GM21529 (cell line): ENCODE results near the gene HOTAIR.

Experiments
- ATAC-seq: cut with Tn5 transposase; IDR thresholded peaks from one replicate; pipeline ENCODE4 v1.9.1; 2021; ENCODE audit not compliant: unreplicated experiment

HOTAIR gene

GRCh38 chr12:53974084-53975063 is at the start of gene HOTAIR:
HOTAIR (minus strand) TSS chr12:53974954.
- ATAC-seq = no peak

GRCh38 chr12:54024127-54024526 is 49.4 kb upstream of the HOTAIR start:
- no peak for ATAC-seq

- no peak for ATAC-seq
Observed at GRCh38 chr12:54022960-54023884, 48.5 kb upstream of the HOTAIR start.

GRCh38 chr12:54021432-54022013 is 46.8 kb upstream of the HOTAIR start:
- ATAC-seq = no peak

GRCh38 chr12:54020591-54021405 is 46.0 kb upstream of the HOTAIR start:
- no peak for ATAC-seq

- ATAC-seq = no peak
Observed at GRCh38 chr12:54019924-54020590, 45.3 kb upstream of the HOTAIR start.

GRCh38 chr12:54019091-54019811 is 44.5 kb upstream of the HOTAIR start:
- ATAC-seq = no peak

GRCh38 chr12:54018468-54018984 is 43.8 kb upstream of the HOTAIR start:
- ATAC-seq = no peak

GRCh38 chr12:54017878-54018467 is 43.2 kb upstream of the HOTAIR start:
- ATAC-seq = peak; percentile 73

- ATAC-seq = peak; percentile 34
Observed at GRCh38 chr12:54017027-54017788, 42.5 kb upstream of the HOTAIR start.

GRCh38 chr12:54016478-54016964 is 41.8 kb upstream of the HOTAIR start:
- ATAC-seq = no peak

- ATAC-seq = no peak
Observed at GRCh38 chr12:54016051-54016450, 41.3 kb upstream of the HOTAIR start.

- ATAC-seq = no peak
Observed at GRCh38 chr12:54015018-54015931, 40.5 kb upstream of the HOTAIR start.

GRCh38 chr12:54014377-54015017 is 39.7 kb upstream of the HOTAIR start:
- no peak for ATAC-seq

- ATAC-seq = no peak
Observed at GRCh38 chr12:54012631-54013409, 38.1 kb upstream of the HOTAIR start.
